Umbilical cord (tissue), 2 donors: Measurements from ENCODE around the gene GIT2. TPM values are rescaled to one million over a fixed set of nuclear protein-coding genes. Genes with fewer than 3 reads are reported as not detected.
"Not testable (repeated sequence)": the region's sequence is repeated elsewhere in the genome, so short reads cannot be mapped to it uniquely, and the experiment has no call there.

Experiments
- DNase-seq: peaks from one replicate; pipeline ENCODE4 v3.0.0-alpha.2; 2015; ENCODE audit warnings: low spot score
- total RNA-seq: library from RNA; depleted of rRNA; stranded (reverse); fragments of >200 nt; gene quantifications from one replicate; pipeline ENCODE4 v1.2.3, GENCODE V29; 2014; ENCODE audit warnings: low replicate concordance; ENCODE audit not compliant: insufficient read depth

The GIT2 gene
- total RNA-seq, 1 donor from 2014 or later = 33.7 TPM

DNA sequence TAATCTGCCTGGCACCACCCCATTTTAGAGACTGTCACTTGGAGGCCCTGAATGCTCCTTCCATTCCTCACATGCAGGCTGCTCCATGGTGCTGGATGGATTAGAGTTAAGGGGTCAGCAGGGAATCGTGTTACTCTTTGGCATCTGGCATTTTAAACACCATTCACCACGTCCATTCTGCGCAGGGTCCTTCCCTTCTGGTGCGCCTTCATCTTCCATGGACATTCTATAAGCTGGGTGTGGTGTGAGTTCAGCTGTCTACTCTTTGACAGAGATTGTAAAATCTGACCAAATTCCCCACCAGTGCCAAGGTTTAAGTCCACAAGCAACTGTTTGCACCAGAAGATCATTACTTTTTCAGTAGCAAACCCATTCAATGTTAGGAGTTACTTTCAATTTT, 47.8 kb downstream of the GIT2 start:
- DNase-seq = no peak

DNA sequence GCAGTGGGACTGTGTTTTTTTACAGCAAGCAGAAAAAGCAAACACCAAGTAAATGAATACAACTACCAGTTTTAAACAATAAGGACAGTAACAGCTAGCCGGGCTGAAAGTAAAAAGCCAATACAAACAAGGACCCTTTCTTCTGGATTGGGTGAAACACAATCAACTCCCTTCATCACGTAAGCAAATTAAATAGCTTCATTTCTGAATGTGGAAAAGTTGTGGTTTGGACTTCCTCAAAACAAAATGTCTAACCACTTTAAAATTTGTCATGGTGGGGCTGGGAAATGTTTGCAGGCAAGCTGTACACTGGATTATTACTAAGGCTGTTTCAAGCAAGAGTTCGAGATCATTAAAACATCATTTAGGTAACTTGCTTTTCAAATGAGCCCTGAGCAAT, 48.6 kb downstream of the GIT2 start:
- DNase-seq = no peak

DNA sequence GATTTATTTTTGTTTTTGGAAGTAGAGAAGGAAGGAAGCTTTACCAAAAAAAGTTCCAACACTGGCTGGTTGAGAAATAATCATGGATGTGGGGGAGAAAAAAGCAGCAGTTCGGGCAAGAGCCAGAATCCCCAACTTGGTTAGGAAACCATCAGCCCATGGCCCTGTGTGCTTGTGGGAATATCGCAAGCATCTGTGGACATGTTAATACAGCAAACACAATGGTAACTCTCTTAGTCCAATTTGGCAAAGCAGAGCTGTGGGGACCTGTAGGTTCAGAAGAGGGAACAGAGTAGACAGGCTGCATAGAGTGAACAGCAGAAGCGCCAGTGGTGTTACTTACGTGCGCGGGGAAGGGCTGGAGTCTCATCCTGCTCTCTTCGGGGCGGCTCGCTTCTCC, 49.3 kb downstream of the GIT2 start:
- no peak for DNase-seq

DNA sequence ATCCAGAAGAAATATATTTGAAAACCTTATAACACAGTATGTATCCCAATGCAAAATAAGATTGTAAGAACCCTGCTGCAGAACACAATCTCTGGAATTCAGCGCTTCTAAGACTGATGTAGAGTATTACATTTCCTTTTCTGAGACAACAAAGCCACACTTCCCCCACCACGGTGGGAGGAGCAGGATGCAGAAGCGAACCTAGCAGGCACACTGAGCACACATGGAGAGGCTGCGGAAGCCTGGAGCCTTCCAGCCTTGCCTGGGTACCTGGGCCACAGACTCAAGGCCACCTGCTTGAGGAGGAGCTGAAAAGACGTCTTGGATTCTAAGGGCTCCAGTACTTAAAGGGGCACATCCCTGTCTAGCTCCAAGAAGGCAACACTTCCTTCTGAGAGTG, 49.7 kb downstream of the GIT2 start:
- peak; percentile 17 for DNase-seq

DNA sequence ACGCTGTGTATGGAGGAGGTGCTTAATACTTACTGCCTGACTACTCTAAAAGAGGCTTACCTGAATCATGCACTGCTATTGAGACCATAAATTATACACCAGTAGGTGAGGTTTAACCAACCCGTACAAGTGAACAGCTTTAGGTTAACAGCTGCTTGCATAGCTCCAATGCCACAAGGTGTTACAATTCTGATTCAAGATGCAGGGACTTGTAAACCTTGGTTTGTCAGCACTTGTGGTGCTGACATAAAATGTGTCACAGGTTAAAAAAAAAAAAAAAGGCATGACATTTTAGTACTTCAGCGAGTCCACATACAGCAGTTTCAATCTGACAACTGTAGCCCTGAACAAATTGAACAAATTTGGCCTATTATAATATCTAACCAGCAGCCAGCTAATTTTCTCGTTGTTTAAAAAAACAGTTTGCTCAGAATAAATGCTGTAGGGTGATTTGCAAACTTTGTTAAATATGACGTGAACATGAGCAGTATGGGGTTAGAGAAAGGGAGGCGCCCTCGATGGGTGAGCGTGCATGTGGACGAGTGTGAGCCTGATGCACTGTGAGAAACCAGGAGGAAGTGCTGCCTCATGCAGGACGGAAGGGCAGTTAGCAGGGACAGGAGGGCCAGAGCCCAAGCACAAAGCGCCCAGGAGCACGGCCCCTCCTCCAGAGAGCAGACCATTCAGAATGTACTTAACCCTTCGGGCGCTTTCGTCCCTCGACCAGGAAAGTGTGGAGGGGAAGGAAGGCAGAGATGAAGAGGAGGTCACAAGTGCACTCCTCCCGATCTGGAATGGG, 51.4 kb downstream of the GIT2 start:
- DNase-seq = peak; percentile 19

DNA sequence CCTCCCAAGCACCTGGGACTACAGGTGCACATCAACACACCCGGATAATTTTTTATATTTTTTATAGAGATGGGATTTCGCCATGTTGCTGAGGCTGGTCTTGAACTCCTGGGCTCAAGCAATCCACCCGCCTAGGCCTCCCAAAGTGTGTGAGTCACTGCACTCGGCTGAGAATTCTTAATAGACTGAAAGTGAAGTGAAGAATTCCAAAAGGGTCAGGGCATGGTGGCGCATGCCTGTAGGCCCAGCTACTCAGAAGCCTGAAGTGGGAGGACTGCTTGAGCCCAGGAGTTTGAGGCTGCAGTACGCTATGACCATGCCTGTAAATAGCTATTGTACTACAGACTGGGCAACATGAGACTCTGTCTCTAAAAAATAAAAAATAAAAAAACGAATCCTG, 52.4 kb downstream of the GIT2 start:
- no peak for DNase-seq

- DNase-seq = no peak
Measured at GRCh38 chr12:109940339-109940923, 55.7 kb downstream of the GIT2 start.

DNA sequence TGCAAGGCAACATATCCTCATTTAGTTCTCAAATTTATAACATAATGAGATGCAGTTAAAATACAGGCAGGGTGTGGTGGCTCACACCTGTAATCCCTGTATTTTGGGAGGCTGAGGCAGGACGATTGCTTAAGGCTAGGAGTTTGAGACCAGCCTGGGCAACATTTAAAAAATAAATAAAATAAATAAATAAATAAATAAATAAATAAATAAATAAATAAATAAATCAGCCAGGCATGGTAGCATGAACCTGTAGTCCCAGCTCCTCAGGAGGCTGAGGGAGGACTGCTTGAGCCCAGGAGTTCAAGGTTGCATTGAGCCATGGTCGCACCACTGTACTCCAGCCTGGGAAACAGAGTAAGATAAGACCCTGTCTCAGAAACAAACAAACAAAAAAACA, 56.7 kb downstream of the GIT2 start:
- DNase-seq = no peak

DNA sequence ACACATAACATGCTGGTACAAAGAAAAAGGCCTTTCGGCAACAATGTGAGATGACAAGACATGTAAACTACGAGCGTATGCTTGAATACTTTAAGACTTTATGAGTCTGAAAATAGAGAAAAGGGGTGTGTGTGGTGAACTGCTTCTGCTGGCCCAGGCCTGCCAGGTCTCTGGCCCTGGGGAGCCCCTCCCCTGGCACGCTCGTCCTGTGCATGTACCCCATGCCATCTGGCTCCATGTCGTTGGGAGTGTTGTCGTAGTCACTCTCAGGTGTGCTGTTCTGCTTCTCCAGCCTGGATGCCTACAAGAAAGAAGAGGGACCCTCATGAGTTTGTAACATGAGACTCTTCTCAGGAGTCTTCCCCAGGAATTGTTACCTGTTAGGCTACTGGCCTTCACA, 57.2 kb downstream of the GIT2 start:
- no peak for DNase-seq

DNA sequence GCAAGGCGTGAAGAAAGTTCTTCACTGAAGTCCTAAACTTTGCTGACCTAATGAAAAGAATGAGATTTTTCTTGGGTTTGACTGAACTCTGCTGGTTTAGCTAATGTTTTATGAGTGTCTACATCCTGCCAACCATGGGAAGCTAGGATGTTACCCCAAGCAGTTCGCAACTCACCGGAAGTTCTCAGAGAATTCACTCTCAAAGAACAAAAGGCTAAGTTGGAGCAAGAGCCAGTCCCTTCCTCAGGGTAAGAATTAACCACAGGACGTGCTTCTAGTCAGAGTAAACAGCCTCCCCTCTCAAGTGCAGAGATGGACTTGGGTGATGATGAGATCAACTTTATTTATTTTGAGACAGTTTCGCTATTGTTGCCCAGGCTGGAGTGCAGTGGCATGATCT, 58.8 kb downstream of the GIT2 start:
- DNase-seq = no peak

GRCh38 chr12:109934026-109934425, 62.1 kb downstream of the GIT2 start:
- DNase-seq = no peak

- no peak for DNase-seq
Measured at GRCh38 chr12:109932878-109933503, 63.2 kb downstream of the GIT2 start.

DNA sequence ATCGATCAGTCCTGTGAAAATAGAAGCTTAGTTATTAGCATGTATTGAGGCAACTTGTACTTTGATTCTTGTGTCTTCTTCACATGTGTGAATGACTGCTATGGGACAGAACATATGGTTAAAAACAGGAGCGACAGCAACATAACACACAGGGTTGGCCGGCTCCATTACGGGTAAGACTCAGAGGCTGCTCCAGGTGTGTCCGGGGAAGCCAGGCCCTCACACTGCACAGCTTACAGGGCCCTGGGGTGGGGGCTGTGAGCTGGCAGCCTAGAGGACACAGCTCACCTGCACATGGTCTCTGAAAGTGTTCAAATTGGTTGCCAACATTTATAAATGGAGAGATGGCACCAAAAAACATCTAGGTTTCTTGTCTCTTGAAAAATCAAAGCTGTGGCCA, 65.0 kb downstream of the GIT2 start:
- DNase-seq = no peak

- DNase-seq = no peak
Measured at GRCh38 chr12:109930028-109930800, 66.0 kb downstream of the GIT2 start.

DNA sequence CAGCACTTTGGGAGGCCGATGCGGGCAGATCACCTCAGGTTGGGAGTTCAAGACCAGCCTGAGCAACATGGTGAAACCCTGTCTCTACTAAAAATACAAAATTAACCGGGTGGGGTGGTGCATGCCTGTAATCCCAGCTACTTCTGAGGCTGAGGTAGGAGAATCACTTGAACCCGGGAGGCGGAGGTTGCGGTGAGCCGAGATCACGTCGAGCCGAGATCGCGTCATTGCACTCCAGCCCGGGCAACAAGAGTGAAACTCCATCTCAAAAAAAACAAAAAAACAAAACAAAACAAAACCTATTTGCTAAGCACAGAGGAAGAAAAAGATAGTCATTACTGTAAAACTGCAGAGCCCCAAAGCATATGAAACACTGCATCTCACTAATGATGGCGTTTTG, 66.8 kb downstream of the GIT2 start:
- DNase-seq = not testable (repeated sequence)

- DNase-seq = no peak
Measured at GRCh38 chr12:109928058-109928656, 68.0 kb downstream of the GIT2 start.

DNA sequence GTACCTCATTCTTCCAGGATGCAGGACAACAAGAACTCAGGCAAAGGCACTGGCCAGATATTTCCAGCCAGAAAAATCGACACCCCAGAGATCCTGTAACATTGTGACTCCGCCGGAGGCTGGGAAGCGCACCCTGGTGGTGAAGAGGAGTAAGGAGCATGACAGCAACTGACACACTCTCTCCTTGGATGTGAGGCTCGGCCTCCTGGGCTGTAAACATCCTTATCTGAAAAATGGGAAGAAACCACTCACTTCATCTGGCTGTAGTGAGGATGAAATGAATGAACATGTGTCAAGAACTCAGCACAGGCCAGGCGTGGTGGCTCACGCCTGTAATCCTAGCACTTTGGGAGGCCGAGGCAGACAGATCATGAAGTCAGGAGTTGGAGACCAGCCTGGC, 68.5 kb downstream of the GIT2 start:
- DNase-seq = no peak

DNA sequence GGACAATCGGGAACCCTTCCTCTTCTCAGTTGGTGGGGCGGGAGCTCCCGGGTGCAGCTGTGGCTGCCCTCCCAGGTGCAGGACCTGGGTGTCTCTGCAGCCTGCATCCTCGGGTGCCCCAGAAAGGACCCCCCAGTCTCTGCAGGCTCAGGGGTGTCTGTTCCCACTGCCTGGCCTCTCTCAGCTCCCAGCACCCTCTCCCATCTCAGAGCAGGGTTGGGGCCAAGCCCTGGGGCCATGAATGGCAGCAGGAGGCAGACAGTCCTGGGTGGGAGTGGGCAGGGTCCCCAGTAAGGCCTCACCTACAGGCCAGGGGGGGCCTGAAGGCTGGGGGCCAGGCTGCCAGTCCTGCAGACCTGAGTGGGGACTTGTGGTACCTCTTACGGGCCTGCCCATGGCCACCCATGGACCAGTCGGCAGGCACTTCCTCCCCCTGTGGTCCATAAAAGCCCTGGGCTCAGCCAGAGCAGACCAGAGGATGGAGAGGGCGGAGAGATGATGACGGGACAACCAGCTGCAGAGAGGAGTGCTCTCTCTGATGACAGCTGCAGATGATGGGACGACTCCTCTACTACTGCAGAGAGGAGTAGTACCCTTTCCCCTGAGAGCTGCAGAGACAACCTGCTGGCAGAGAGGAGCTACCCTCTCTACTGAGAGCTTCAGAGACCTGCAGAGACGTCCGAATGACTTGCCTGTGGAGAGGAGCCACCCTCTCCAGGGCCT, 69.5 kb downstream of the GIT2 start:
- DNase-seq = no peak

GRCh38 chr12:109926016-109926415, 70.2 kb downstream of the GIT2 start:
- no peak for DNase-seq

- no peak for DNase-seq
Measured at GRCh38 chr12:109925185-109925840, 70.9 kb downstream of the GIT2 start.
